GM23338 (cell line): Measurements from ENCODE around the gene NEDD1. TPM values are rescaled to one million over a fixed set of nuclear protein-coding genes. Genes with fewer than 3 reads are reported as not detected.

Experiments
- EZH2 ChIP-seq: fragments of 200-600 bp; sonication (generic); IDR thresholded peaks from one replicate; pipeline ENCODE4 v1.8.0; 2017; ENCODE audit warnings: antibody characterized with exemption, mild to moderate bottlenecking, low read depth; ENCODE audit not compliant: unreplicated experiment
- EZH2phosphoT487 ChIP-seq: fragments of 200-600 bp; sonication (generic); IDR thresholded peaks from one replicate; pipeline ENCODE4 v1.8.1; 2018; ENCODE audit warnings: antibody characterized with exemption; ENCODE audit not compliant: unreplicated experiment
- JUNB ChIP-seq: IDR thresholded peaks from one replicate; pipeline ENCODE4 v1.6.1; 2016; ENCODE audit warnings: antibody characterized with exemption; ENCODE audit not compliant: unreplicated experiment
- POLR2AphosphoS5 ChIP-seq: IDR thresholded peaks from 2 replicates; pipeline ENCODE4 v1.6.1; 2016; ENCODE audit warnings: antibody characterized with exemption, low read depth
- REST ChIP-seq: IDR thresholded peaks from one replicate; pipeline ENCODE4 v1.6.1; 2018; ENCODE audit warnings: antibody characterized with exemption; ENCODE audit not compliant: unreplicated experiment
- ZNF331 ChIP-seq: fragments of 250-450 bp; sonication (Bioruptor Pico); IDR thresholded peaks from 2 replicates; pipeline ENCODE4 v1.5.0; 2020; ENCODE audit warnings: low read depth, mild to moderate bottlenecking, moderate library complexity
- ZNF462 ChIP-seq: fragments of 250-450 bp; sonication (Bioruptor Pico); IDR thresholded peaks from 2 replicates; pipeline ENCODE4 v1.5.0; 2020; ENCODE audit warnings: mild to moderate bottlenecking, moderate library complexity
- polyA plus RNA-seq: library from polyadenylated mRNA; unstranded; fragments of >200 nt; fragmentation: Nextera tagmentation; extraction: Ambion mirVana; gene quantifications from 2 replicates; pipeline ENCODE4 v1.2.1, GENCODE V29; 2016
- total RNA-seq: library from RNA; depleted of rRNA; stranded (reverse); fragments of >200 nt; shearing (Covaris generic); gene quantifications from 2 replicates; pipeline ENCODE4 v1.2.3, GENCODE V29; 2014

The NEDD1 gene
- total and polyA plus RNA-seq, 2 experiments from 2014 or later: 16.0 to 35.8 TPM

- TF ChIP-seq ZNF462 (no peak), ZNF331 (no peak), EZH2 (no peak), EZH2phosphoT487 (no peak), POLR2AphosphoS5 (no peak), JUNB (no peak), REST (no peak)
These were observed 24.2 kb upstream of the NEDD1 start (continued) for GRCh38 chr12:96882862-96883261.
